Fibroblast of villous mesenchyme (primary cell): ENCODE data around the gene KLF3. TPM values are rescaled to one million over a fixed set of nuclear protein-coding genes. Genes with fewer than 3 reads are reported as not detected.
A peak's percentile ranks its signal among the peaks of the same experiment; 100 is the strongest.

Source experiments
- DNase-seq: peaks from one replicate; pipeline ENCODE4 v3.0.0-alpha.2; 2010; ENCODE audit warnings: low read depth
- H3K4me3 ChIP-seq: 2 replicates; pipeline ENCODE4 v1.5.1; 2011; ENCODE audit warnings: low read depth, mild to moderate bottlenecking, low read length
- total RNA-seq: library from RNA; depleted of rRNA; stranded (reverse); fragments of >200 nt; gene quantifications from 2 replicates; pipeline ENCODE4 v1.2.3, GENCODE V29; 2012
- TF ChIP-seq, protein P1 (sequence below): IDR thresholded peaks from 2 replicates; pipeline ENCODE4 v1.5.1; 2012; ENCODE audit warnings: low read depth, mild to moderate bottlenecking, low read length; ENCODE audit not compliant: insufficient read depth

Gene KLF3
- total RNA-seq, 1 donor = 24.2 TPM

- no peak for DNase-seq
- TF ChIP-seq, protein P1, sequence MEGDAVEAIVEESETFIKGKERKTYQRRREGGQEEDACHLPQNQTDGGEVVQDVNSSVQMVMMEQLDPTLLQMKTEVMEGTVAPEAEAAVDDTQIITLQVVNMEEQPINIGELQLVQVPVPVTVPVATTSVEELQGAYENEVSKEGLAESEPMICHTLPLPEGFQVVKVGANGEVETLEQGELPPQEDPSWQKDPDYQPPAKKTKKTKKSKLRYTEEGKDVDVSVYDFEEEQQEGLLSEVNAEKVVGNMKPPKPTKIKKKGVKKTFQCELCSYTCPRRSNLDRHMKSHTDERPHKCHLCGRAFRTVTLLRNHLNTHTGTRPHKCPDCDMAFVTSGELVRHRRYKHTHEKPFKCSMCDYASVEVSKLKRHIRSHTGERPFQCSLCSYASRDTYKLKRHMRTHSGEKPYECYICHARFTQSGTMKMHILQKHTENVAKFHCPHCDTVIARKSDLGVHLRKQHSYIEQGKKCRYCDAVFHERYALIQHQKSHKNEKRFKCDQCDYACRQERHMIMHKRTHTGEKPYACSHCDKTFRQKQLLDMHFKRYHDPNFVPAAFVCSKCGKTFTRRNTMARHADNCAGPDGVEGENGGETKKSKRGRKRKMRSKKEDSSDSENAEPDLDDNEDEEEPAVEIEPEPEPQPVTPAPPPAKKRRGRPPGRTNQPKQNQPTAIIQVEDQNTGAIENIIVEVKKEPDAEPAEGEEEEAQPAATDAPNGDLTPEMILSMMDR = no peak
- H3K4me3 ChIP-seq = no peak overlapping the region
Observed at GRCh38 chr4:38723114-38723513, 59.1 kb downstream of the KLF3 start.

DNA sequence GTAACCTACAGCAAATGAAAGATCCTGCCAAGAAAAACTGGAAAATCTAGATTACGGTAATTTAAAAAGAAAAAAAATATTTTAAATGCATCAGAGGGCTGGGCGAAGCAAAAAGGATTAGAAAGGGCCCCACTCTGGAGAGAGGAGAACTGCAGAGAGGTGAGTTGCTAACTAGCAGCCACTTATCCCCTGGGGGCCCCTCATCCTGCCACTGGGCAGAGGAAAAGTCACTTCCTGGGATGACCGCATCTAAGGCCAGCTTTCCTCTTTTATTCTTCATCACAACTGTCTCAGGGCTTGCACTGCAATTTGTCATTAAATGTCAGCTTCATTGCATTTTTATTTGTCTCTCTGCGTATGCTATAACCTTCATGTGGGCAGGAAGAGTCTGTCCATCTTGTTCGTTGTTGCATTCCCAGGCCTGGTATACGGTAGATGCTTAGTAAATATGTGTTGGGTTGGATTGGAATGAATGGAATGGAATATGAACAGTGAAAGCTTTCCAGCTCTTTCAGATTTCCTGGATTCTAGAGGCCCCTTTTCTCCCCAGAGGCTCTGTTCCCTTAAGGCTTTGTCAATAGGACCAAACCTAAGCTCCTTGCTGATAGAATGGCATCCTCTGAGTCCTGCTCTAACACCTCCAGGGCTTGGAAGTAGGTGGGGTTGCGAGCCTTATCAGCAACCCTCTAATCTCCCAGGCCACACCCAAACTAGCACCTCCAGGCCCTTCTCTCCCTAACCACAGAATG, 59.9 kb downstream of the KLF3 start:
- no peak overlapping the region for H3K4me3 ChIP-seq
- peak; percentile 21 for DNase-seq
- TF ChIP-seq, protein P1 = no peak

DNA sequence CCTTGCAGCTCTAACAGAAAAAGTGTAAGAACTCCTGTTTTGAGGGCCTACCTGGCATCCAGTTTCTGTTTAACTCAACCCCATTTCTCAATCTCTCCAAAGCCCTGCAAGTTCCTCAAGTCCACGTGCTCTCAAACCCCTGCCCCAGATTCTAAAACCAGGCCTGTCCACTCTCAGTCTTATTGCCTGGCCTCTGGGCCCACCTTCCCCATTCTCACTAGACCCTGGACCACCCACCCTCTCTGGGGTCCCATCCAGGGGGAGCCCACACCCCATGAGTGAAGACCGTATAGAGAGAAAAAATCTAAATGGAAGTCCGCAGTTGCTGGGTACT, 60.4 kb downstream of the KLF3 start:
- H3K4me3 ChIP-seq = no peak overlapping the region
- DNase-seq = no peak
- TF ChIP-seq, protein P1 = no peak

- TF ChIP-seq, protein P1 = no peak
- no peak overlapping the region for H3K4me3 ChIP-seq
- no peak for DNase-seq
Observed at GRCh38 chr4:38728631-38729141, 64.7 kb downstream of the KLF3 start.

DNA sequence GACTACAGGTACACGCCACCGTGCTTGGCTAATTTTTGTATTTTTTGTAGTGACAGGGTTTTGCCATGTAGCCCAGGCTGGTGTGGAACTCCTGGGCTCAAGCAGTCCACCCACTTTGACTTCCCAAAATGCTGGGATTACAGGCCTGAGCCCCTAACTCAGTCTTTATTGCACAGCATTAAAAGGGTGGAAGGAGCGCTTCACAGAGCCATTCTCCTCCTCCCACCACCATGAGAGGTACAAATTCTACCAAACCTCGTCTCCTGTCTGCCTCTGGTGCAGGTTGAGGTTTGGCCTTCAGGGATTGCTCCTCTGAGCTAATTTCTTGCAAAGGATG, 66.5 kb downstream of the KLF3 start:
- no peak for DNase-seq
- H3K4me3 ChIP-seq = no peak overlapping the region
- TF ChIP-seq, protein P1 = no peak

GRCh38 chr4:38730830-38731646, 67.0 kb downstream of the KLF3 start:
- peak; percentile 92 for DNase-seq
- no peak overlapping the region for H3K4me3 ChIP-seq
- TF ChIP-seq, protein P1 = peak; percentile 95
